ENCODE results near the gene AMH. TPM values are rescaled to one million over a fixed set of nuclear protein-coding genes. Genes with fewer than 3 reads are reported as not detected.

AMH gene
- total RNA-seq, 1 experiment from 2014 or later, result 42.8 TPM

GRCh38 chr19:2226840-2227360, 22.2 kb upstream of the AMH start:
- Histone ChIP-seq H3K27ac (ENCODE audit: low read depth, low read length) (no peak overlapping the region), H3K9me2 (ENCODE audit: insufficient read depth) (no peaks in the 10 kb centered on the region), H3K4me3 (replicated peaks in 1 of 2; ENCODE audit: low read depth in 1 of 2, low read length in 2 of 2) (no peak overlapping the region), H4K20me1 (ENCODE audit: insufficient read depth) (no peaks in the 10 kb centered on the region; the same call in 1 of the 2 replicates), H3K27me3 (ENCODE audit: insufficient read depth, low read length) (no peaks in the 10 kb centered on the region), H3K9ac (ENCODE audit: low read length) (no peak overlapping the region), H3K4me2 (ENCODE audit: low read length) (no peak overlapping the region), H3K79me2 (ENCODE audit: insufficient read depth, low read length) (no peaks in the 10 kb centered on the region), H3K9me3 (ENCODE audit: control insufficient read depth in 1 of 2, insufficient read depth in 1 of 2, low read depth in 1 of 2, low read length in 2 of 2) (no peaks in the 10 kb centered on the region), H3K36me3 (ENCODE audit: control insufficient read depth in 1 of 2, insufficient read depth in 2 of 2, low read length in 2 of 2) (peaks cover 8 to 27% of the 10 kb centered on the region in 2 experiments; a peak in 3 of 4 replicates), H2AFZ (ENCODE audit: low read depth, low read length, poor library complexity, severe bottlenecking) (no peak overlapping the region), H3K4me1 (ENCODE audit: control insufficient read depth in 1 of 2, insufficient read depth in 2 of 2, low read length in 2 of 2) (peaks cover 0 to 5% of the 10 kb centered on the region in 2 experiments; a peak in 1 of 4 replicates)
- ChIA-PET POLR2A (no interaction called here), CTCF (interaction anchor here (0.9 kb wide), 1 partner anchor 71 kb away, joined by 3 read pairs; no protein-coding TSS in a partner anchor), RAD21 (ENCODE audit: low non-redundant PET in 1 of 2, low total read pairs in 2 of 2, uncharacterized antibody in 2 of 2, unreplicated experiment in 2 of 2) (no interaction called here)
- DNase-seq (ENCODE audit: low read depth, low spot score) (no peak), ATAC-seq (no peak)
- intact Hi-C loops (cut with micrococcal nuclease), result no loop called here
- TF ChIP-seq EGR1 (IDR thresholded peaks at IDR 0.05; ENCODE audit: low read depth) (no peak), CBX3 (IDR thresholded peaks at IDR 0.05; ENCODE audit: low read depth) (no peak), POLR2A (IDR thresholded peaks at IDR 0.05; ENCODE audit: borderline replicate concordance, extremely low read depth, insufficient read depth, insufficient read length) (no peak), SIN3A (IDR thresholded peaks at IDR 0.05; ENCODE audit: low read depth) (no peak), MAX (IDR thresholded peaks at IDR 0.05) (no peak), JUND (IDR thresholded peaks at IDR 0.05) (no peak), ELF1 (IDR thresholded peaks at IDR 0.05; ENCODE audit: borderline replicate concordance, low read depth) (no peak), EZH2 (IDR thresholded peaks at IDR 0.05) (no peak), ZBTB33 (IDR thresholded peaks at IDR 0.05; ENCODE audit: extremely low read depth, insufficient replicate concordance, low read length) (no peak), RAD21 (IDR thresholded peaks at IDR 0.05; ENCODE audit: low read depth) (no peak), ZFX (IDR thresholded peaks at IDR 0.05) (no peak), EZH2phosphoT487 (IDR thresholded peaks at IDR 0.05; ENCODE audit: borderline replicate concordance) (no peak), SRF (IDR thresholded peaks at IDR 0.05; ENCODE audit: low read depth) (no peak), ZNF274 (IDR thresholded peaks at IDR 0.05; ENCODE audit: low read depth, low read length) (no peak), TCF7L2 (IDR thresholded peaks at IDR 0.05; ENCODE audit: borderline replicate concordance, extremely low read depth, insufficient read depth, insufficient read length) (no peak)
- BruUV-seq (replicated peaks), result no TSS peak

Measured in HCT116 (cell line).